Left hindlimb (tissue), 1 donor: ENCODE measurements around the gene KCNS3.
"Not testable (repeated sequence)": the region's sequence is repeated elsewhere in the genome, so short reads cannot be mapped to it uniquely, and the experiment has no call there.

Source experiments
- DNase-seq: peaks from one replicate; pipeline ENCODE4 v3.0.0-alpha.2; 2018

KCNS3 gene

GRCh38 chr2:17950006-17950405, 71.5 kb downstream of the KCNS3 start:
- DNase-seq, result no peak

- DNase-seq, result no peak
These were observed 73.1 kb downstream of the KCNS3 start for GRCh38 chr2:17951563-17951962.

- DNase-seq, result no peak
These were observed 80.1 kb downstream of the KCNS3 start for GRCh38 chr2:17958466-17959092.

GRCh38 chr2:17959356-17959755, 80.9 kb downstream of the KCNS3 start:
- no peak for DNase-seq

GRCh38 chr2:17959833-17960232, 81.4 kb downstream of the KCNS3 start:
- DNase-seq, result no peak

GRCh38 chr2:17960925-17961324, 82.5 kb downstream of the KCNS3 start:
- DNase-seq, result no peak

- DNase-seq, result no peak
These were observed 83.3 kb downstream of the KCNS3 start for GRCh38 chr2:17961789-17962188.

GRCh38 chr2:17962876-17963275, 84.4 kb downstream of the KCNS3 start:
- DNase-seq, result no peak

GRCh38 chr2:17963571-17963970, 85.1 kb downstream of the KCNS3 start:
- not testable (repeated sequence) for DNase-seq

- no peak for DNase-seq
These were observed 86.7 kb downstream of the KCNS3 start for GRCh38 chr2:17965196-17965595.

- DNase-seq, result no peak
These were observed 88.3 kb downstream of the KCNS3 start for GRCh38 chr2:17966798-17967197.

GRCh38 chr2:17969661-17970060, 91.2 kb downstream of the KCNS3 start:
- no peak for DNase-seq

GRCh38 chr2:17971531-17972125, 93.2 kb downstream of the KCNS3 start:
- no peak for DNase-seq

- no peak for DNase-seq
These were observed 94.5 kb downstream of the KCNS3 start for GRCh38 chr2:17972991-17973390.

- no peak for DNase-seq
These were observed 96.9 kb downstream of the KCNS3 start for GRCh38 chr2:17975401-17975800.

- no peak for DNase-seq
These were observed 98.6 kb downstream of the KCNS3 start for GRCh38 chr2:17976871-17977746.

- no peak for DNase-seq
These were observed 101.2 kb downstream of the KCNS3 start for GRCh38 chr2:17979707-17980106.

- DNase-seq, result no peak
These were observed 103.5 kb downstream of the KCNS3 start for GRCh38 chr2:17981936-17982335.
